HS-27A (cell line): Measurements from ENCODE around the gene MMAA.
A peak's percentile ranks its signal among the peaks of the same experiment; 100 is the strongest.
"Not testable (repeated sequence)": the region's sequence is repeated elsewhere in the genome, so short reads cannot be mapped to it uniquely, and the experiment has no call there.

Experiments
- DNase-seq: peaks from one replicate; pipeline ENCODE4 v3.0.0-alpha.2; 2012; ENCODE audit warnings: low read depth, missing footprints

MMAA gene

DNA sequence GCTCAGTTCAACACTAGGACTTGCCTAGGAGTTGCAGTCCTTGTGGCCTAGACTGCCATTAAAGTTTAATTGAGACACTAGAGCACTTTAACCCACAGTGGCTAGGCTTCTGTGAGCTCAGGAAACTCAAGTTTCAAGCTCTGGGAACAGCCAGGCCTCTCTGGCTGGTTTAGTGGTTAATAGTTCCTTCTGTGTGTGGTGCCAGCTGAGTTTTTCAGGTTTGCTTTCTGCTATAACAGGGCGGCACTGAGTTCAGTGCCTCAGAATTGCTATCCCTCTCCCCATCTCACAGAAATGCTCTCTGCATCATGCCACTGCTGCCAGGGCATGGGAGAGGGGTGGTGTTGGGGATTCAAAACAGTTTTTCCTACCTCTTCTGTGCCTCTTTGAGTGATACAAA lies 15.9 kb downstream of the MMAA start:
- no peak for DNase-seq

DNA sequence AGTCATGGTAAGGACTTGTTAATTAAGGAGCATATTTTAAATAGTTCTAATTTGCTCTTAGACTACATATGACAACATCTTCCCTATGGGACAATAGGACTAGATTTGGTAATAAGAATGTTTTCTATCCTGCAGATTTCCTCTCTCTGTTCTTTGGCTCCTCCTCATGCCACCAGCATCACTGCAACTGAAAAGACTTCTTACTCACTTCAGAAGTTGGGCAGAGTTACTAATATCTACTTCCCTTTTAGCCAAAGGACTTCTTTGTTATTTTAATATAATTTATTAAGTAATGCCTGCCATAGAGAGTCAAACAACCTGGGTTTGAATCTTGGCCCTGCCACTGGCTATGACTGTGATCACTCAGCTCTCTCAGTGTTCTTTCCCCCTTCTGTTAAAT lies 16.4 kb downstream of the MMAA start:
- no peak for DNase-seq

DNA sequence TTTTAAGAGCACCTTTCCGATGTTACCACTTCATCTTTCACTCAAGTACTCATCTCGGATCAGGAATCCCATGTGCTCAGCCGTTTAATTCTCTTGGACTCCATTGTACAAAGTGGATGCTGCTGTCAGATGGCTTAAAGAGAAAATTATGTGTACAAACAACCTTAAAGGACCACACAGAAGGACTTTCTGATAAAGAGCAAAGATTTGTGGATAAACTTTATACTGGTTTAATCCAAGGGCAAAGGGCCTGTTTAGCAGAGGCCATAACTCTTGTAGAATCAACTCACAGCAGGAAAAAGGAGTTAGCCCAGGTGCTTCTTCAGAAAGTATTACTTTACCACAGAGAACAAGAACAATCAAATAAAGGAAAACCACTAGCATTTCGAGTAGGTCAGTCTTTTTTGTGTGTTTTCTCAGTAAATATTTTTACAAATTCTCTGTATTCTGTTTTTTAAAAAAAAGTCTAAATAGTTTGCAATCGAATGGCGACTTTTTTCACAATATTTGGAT lies 20.1 kb downstream of the MMAA start:
- no peak for DNase-seq

DNA sequence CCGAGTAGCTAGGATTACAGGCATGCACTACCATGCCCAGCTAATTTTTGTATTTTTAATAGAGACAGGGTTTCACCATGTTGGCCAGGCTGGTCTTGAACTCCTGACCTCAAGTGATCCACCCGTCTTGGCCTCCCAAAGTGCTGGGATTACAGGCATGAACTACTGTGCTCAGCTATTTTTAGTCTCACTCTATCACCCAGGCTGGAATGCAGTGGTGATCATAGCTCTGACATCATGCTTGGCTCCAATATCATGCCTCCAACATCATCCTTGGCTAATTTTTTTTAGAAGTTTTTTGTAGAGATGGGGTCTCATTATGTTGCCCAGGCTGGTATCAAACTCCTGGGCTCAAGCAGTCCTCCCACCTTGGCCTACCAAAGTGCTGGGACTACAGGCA lies 21.1 kb downstream of the MMAA start:
- DNase-seq, result not testable (repeated sequence)

DNA sequence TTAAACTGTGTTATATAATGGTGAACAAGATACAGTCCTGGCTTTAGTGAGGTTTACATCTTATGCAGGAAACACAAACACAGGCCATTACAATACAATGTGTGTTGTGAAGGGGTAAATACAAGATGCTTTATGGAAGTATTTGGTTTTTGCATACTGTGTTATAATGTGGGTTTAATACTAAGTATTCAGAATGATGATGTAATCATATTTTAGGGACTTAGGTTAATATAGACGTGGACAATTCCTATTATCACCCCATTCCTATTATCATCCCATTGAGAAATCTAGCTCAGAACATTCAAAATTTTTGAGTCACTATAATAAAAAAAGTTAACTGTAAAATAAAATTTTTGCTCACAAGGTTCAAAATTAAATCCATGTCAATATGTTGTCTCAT lies 24.1 kb downstream of the MMAA start:
- DNase-seq, result no peak

DNA sequence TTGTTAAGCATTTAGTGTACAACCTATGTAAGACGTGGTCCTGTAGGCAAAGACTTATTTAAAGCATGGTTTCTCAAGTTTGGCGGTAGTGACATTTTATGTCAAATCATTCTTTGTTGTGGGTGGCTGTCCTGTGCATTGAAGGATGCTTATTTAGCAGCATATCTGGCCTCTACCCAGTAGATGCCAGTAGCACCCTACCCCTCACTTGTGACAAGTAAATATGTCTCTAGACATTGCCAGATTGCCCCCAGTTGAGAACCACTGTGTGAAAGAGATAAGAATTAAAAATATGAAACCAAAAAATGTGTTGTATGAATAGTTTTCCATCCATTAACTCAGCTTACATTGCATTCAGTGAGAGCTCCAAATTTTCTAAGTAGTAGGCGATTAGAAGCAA lies 25.5 kb downstream of the MMAA start:
- DNase-seq, result no peak

DNA sequence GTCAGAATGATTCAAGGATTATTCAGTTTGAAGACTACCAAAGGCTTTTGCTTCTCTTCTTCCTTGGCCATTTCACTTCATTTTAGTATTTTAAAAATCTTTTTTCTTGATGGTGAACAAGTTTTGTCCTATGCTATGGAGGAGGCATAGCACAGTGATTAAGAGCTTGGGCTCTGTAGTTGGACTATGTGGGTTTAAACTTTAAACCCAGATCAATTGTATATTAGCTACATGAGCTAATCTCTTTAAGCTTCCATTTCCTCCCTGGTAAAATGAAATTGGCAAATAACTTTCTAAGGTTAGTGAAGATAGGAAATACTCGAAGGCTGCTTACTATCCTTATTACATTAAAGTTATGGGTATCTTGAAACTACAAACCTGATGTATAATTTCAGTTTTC lies 37.0 kb downstream of the MMAA start:
- no peak for DNase-seq

DNA sequence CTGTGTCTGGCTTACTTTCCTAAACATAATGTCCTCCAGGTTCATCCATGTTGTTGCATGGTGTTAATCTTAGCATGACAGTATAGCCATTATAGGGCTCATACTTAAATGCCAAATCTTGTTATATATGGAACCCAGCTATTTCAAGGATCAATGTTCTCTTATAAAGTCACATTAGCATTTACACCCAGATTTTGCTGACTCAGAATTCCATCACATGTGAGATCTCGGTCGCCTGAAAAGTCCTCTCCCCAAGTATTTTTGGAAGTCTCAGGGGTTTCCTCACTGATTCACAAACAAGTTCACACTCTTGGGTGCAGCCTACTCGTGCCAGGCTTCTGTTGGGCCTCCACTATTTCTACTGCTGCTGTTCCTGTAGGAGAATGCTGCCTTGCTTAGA lies 40.9 kb downstream of the MMAA start:
- no peak for DNase-seq

DNA sequence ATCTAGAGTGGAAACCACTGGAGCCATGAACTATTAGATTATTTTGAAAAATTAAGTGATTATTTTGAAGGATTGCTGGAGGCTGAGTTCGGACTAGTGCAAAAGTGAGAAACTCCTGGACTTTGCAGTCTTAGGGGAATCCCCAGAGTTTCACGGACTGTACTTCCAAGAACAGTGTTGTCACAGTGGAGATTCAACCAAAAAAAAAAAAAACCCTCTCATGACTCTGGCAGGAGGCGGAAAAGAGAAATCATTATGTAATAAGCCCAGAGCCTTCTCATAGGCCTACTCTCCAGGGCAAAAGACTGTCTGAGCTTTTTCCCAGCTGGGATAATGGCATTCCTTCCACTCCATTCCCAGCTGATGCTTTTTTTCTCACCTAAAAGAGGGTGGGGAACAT lies 44.0 kb downstream of the MMAA start:
- no peak for DNase-seq

DNA sequence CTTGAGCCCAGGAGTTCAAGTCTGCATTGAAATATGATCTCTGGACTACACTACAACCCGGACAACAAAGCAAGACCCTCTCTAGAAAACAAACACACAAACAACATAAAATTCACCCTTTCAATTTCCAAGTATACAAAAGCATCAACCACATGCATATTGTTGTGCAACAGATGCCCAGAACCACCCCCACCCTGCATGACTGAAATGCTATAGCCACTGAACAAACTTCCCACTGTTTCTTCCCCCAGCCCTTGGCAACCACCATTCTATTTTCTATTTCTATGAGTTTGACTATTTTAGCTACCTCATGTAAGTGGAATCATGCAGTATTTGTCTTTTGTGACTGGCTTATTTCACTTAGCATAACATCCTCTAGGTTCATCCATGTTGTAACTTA lies 46.6 kb downstream of the MMAA start:
- DNase-seq, result no peak

DNA sequence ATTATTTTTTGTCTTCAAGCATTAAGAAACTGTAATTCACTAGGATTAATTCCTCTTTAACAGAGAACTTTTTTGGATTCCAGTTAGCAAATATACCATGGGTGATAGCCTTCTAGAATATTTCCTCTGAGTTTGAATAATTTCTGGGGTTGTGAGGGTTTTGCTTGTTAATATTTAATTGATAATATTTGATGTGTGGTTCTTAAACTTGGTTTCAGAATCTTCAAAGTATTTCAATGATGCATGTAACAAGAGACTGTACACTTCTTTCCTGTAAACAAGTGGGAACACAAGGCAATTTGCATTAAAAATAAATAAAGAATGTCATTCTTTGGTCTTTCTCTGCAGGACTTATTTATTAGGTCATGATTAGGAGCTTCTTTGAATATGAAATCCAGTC lies 51.2 kb downstream of the MMAA start:
- no peak for DNase-seq

DNA sequence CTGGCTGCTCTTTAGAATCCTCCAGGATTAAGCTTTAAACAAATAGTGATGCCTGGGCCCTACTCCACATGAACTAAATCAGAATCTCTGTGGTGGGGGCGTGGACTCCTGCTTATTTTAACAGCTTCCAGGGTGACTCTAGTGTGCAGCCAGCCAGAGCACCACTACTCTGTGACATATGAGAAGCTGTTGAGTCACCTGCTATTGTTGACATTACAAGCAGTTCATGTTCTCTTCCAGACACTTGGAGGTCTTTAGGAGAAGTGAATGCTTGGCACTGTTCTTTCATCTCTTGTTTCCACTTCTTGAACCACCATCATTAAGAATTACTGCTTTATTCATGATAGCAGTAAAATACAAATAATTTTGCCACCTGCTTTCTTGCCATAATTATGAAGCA lies 60.3 kb downstream of the MMAA start:
- peak; percentile 71 for DNase-seq

DNA sequence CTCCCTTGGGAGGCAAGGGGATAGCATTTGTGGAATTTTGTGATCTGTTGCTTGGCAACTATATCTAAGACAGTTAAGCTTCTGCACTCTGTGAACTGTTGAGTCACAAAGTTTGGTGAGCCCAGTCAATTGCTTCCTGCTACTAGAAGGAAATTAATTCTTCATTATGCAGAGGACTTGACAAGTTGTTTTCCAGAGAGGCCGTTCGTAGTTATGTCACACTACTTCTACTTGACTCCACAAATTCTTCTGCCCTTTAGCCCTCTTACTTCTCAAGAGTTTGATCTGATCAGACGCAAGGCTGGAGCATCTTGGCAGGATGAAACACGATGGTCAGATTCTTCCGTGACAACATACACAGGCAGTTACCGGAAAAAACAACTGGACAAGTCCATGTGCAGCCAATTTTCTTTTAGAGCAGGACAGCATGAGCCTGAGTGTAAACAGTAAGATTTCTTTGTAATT lies 60.8 kb downstream of the MMAA start, which contains the start of gene C4orf51:
TSS of gene C4orf51 (plus strand) at position 156 of the 465 bp plus-strand sequence. CDS start at position 214, 58 bp downstream.
- peak; percentile 12 for DNase-seq

DNA sequence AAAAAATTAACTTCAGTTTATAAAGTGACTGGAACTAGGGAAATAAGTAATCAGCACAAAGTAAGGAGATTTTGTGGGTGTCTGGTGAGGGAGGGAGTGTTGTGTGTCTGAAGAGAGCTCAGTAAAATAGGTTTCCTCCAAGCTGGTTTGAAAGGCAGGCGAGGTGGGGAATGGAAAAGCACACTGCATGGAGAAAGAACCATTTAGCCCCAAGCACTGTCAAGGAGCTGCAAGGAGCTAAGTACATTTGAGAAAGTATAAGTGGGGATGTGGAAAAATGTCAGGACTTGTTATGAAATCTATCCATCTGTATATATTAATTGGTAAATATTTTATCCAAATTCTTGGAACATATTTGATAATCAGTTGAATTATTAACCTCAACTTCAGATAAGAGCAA lies 61.7 kb downstream of the MMAA start:
- no peak for DNase-seq

DNA sequence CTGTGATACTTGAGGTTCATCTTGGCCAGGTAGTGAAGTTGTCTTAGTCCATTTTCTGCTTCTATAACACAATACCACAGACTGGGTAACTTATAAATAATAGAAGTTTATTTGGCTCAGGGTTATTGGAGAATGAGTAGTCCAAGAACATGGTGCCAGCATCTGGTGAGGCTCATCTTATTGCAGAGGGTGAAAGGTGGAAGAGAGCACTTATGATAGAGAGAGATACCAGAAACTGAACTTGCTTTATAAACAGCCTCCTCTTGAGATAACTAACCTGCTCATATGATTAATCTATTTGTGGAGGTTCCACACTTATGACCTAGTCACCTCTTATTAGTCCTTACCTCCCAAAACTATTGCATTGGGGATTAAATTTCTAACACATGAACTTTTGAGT lies 62.3 kb downstream of the MMAA start:
- no peak for DNase-seq

DNA sequence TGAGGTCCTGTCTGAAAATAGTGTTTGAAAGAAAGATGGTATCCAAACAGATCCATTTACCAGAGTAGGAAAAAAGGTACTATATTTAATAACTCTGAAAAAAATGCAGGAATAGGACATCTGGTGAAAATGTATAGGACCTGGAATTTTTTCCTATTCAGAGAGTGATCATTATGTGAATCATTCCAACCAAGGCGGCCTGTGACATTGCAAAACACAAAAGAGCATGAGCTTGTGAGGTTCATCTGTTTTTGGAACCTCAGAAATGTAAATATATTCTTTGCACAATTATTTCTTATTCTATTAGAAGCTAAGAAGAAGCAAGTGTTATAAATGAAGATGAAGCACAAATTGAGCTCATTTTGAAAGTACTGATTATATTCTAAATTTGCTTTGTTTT lies 62.8 kb downstream of the MMAA start:
- DNase-seq, result no peak

DNA sequence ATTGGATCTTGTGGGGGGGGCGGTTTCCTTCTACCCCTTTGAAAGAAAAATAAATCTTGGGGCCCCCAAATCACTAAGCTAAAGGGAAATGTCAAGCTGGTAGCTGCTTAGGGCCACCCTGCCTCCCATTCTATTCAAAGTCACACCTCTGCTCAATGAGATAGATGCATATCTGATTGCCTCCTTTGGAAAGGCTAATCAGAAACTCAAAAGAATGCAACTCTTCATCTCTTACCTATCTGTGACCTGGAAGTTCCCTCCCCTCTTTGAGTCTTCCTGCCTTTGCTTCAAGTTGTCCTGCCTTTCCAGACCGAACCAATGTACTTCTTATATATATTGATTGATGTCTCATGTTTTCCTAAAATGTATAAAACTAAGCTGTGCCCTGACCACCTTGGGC lies 67.8 kb downstream of the MMAA start:
- no peak for DNase-seq

DNA sequence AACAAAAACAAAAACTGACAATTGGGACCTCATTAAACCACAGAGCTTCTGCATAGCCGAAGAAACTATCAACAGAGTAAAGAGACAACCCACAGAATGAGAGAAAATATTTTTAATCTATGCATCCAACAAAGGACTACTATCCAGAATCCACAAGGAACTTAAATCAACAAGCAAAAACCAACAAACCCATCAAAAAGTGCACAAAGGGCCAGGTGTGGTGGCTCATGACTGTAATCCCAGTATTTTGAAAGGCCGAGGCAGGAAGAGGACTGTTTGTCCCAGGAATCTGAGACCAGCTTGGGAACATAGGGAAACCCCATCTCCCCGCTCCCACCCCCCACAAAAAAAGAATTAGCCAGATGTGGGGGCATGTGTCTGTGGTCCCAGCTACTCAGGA lies 71.4 kb downstream of the MMAA start:
- DNase-seq, result no peak

DNA sequence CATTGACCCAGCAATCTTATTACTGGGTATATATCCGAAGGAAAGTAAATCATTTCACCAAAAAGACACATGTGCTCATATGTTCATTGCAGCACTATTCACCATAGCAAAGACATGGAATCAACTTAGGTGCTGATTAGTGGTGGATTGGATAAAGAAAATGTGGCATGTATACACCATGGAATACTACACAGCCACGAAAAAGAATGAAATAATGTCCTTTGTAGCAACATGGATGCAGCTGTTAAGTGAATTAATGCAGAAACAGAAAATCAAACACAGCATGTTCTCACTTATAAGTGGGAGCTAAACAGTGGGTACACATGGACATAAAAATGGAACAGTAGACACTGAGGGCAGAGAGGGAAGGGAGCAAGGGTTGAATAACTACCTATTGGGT lies 72.2 kb downstream of the MMAA start:
- not testable (repeated sequence) for DNase-seq

DNA sequence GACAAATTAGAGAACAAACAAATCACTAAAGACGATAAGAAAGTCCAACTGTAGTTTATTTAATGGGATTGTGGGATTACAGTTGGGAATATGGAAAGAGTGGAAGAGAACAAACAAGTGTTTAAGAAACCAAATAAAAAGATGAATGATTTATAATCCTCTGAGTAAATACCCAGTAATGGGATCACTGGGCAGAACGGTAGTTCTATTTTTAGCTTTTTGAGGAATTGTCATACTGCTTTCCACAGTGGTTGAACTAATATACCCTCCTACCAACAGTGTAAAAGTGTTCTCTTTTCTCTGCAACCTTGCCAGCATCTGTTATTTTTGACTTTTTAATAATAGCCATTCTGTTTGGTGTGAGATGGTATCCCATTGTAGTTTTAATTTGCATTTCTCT lies 75.7 kb downstream of the MMAA start:
- DNase-seq, result no peak

DNA sequence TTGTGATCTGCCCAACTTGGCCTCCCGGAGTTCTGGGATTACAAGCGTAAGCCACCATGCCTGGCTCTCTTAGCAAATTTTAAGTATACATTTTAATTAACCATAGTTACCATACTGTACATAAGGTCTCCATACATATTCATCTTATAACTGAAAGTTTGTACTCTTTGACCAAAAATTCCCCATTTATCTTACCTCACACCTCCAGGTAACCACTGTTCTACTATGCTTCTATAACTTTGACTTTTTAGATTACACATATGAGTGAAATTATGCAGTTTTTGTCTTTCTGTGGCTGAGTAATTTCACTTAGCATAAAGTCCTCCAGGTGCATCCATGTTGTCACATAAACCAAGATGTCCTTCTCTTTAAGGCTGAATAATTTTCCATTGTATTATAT lies 78.1 kb downstream of the MMAA start:
- no peak for DNase-seq

DNA sequence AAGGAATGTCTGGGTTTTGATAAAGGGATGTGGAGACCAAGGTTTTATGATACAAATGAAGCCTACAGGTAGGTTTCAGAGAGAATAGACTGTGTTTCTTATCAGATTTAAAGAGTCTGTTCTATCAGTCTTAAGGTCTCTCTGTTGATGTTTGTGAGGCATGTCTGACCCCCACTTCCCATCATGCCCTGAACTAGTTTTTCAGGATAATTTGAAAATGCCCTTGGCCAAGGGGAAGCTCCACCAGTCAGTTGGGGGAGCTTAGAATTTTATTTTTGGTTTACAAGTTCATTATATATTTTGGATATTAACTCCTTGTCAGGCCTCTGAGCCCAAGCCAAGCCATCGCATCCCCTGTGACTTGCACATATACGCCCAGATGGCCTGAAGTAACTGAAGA lies 79.3 kb downstream of the MMAA start:
- DNase-seq, result no peak

DNA sequence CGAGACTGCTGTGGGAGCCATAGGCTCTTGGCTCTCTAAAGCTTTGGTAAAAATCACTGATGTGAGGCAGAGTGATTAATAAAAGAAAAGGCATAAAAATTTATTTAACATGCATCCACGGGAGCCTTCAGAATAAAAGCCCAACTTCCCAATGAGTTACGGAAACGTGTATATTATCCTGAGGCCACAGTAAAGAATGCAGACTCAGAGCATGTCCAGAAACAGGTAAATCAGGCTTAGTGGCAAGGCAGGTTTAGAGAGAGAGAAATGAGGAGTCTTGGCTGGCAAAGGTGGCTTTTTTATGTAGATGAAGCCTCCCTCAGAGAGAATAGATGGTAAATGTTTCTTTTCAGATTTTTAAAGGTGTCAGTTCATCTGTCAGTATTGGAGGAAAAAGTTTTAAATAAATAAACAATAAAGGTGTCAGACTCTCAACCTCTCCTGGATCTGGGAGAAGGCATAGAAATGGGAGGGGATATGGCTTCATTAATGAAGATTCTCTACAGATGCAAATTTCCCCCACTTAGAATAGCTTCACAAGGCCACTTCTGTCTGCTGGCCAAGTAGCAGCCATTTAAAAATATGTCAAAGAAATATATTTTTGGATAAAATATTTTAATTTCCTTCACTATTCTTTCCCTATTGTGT lies 84.8 kb downstream of the MMAA start:
- DNase-seq, result no peak

DNA sequence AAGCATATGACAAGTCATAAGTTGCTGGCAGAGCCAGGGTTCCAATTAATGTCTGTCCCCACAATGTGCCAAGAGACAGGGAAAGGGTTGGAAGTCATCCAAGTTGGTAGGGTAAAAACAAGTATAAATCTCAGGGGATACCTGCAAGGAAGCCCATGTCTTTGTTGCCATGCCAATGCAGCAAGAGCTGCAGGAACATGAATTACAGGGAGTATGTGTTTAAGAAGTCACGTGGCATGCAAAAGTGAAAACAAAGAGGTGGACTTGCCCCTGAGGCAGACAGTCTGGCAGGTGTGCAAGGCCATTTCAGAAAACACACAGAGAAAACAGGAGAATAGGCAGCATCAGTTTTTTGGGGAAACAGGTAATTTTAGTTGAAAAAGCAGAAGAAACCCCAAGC lies 90.2 kb downstream of the MMAA start:
- no peak for DNase-seq
